NCI-H1105 (cell line): ENCODE results near the gene SULF2.
"Not testable (repeated sequence)": the region's sequence is repeated elsewhere in the genome, so short reads cannot be mapped to it uniquely, and the experiment has no call there.

Experiments used
- DNase-seq: peaks from one replicate; lab custom pipeline; 2025; lab: John Stamatoyannopoulos, UW

Gene SULF2

GRCh38 chr20:47804972-47805371, 19.7 kb upstream of the SULF2 start:
- DNase-seq: not testable (repeated sequence)

GRCh38 chr20:47804224-47804825, 19.0 kb upstream of the SULF2 start:
- not testable (repeated sequence) for DNase-seq

GRCh38 chr20:47802975-47803374, 17.7 kb upstream of the SULF2 start:
- no peak for DNase-seq

GRCh38 chr20:47802226-47802920, 17.1 kb upstream of the SULF2 start:
- no peak for DNase-seq

GRCh38 chr20:47801759-47802158, 16.5 kb upstream of the SULF2 start:
- DNase-seq: no peak

- DNase-seq: no peak
These were observed 15.8 kb upstream of the SULF2 start for GRCh38 chr20:47801079-47801478.

- DNase-seq: no peak
These were observed 15.3 kb upstream of the SULF2 start for GRCh38 chr20:47800623-47801022.

- no peak for DNase-seq
These were observed 13.9 kb upstream of the SULF2 start for GRCh38 chr20:47799116-47799715.

GRCh38 chr20:47796971-47797370, 11.7 kb upstream of the SULF2 start:
- no peak for DNase-seq

- DNase-seq: no peak
These were observed 10.1 kb upstream of the SULF2 start for GRCh38 chr20:47795214-47795907.

- DNase-seq: not testable (repeated sequence)
These were observed 9.0 kb upstream of the SULF2 start for GRCh38 chr20:47794264-47794663.

- DNase-seq: no peak
These were observed 6.8 kb upstream of the SULF2 start for GRCh38 chr20:47792021-47792618.

- DNase-seq: no peak
These were observed 5.9 kb upstream of the SULF2 start for GRCh38 chr20:47791084-47791599.

- no peak for DNase-seq
These were observed 5.3 kb upstream of the SULF2 start for GRCh38 chr20:47790580-47790965.

GRCh38 chr20:47789764-47790579, 4.7 kb upstream of the SULF2 start:
- no peak for DNase-seq

GRCh38 chr20:47789081-47789763, 3.9 kb upstream of the SULF2 start:
- no peak for DNase-seq

GRCh38 chr20:47788741-47789080, 3.4 kb upstream of the SULF2 start:
- no peak for DNase-seq

GRCh38 chr20:47786765-47787107, 1.5 kb upstream of the SULF2 start:
- DNase-seq: no peak

- DNase-seq: peak; percentile 62
These were observed 828 bp upstream of the SULF2 start for GRCh38 chr20:47785854-47786764.
